ENCODE data around the gene PKIB.

Gene PKIB

DNA sequence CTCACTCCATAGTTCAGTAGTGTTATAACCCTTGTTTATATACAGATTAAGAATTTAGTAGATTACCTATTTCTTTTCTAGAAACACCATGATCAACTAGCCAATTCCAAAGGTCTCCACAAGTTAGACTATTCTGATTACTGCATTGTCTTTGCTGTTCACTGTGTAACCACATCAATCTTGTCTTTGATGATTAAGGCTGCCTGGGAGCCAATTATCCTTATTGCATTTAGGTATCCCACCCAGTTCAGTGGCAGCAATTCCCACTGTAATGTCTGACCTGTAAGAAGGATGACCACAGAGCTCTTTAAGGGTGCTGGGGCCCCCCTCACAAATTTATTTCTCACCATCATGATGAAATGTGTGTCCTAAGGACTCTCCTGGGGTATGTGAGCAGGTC is 40.2 kb downstream of the PKIB start:
- TF ChIP-seq, protein P1, sequence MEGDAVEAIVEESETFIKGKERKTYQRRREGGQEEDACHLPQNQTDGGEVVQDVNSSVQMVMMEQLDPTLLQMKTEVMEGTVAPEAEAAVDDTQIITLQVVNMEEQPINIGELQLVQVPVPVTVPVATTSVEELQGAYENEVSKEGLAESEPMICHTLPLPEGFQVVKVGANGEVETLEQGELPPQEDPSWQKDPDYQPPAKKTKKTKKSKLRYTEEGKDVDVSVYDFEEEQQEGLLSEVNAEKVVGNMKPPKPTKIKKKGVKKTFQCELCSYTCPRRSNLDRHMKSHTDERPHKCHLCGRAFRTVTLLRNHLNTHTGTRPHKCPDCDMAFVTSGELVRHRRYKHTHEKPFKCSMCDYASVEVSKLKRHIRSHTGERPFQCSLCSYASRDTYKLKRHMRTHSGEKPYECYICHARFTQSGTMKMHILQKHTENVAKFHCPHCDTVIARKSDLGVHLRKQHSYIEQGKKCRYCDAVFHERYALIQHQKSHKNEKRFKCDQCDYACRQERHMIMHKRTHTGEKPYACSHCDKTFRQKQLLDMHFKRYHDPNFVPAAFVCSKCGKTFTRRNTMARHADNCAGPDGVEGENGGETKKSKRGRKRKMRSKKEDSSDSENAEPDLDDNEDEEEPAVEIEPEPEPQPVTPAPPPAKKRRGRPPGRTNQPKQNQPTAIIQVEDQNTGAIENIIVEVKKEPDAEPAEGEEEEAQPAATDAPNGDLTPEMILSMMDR (conservative IDR thresholded peaks at IDR 0.05; ENCODE audit: low read length), result no peak
- H3K4me3 ChIP-seq (ENCODE audit: low read length), result no peak overlapping the region

DNA sequence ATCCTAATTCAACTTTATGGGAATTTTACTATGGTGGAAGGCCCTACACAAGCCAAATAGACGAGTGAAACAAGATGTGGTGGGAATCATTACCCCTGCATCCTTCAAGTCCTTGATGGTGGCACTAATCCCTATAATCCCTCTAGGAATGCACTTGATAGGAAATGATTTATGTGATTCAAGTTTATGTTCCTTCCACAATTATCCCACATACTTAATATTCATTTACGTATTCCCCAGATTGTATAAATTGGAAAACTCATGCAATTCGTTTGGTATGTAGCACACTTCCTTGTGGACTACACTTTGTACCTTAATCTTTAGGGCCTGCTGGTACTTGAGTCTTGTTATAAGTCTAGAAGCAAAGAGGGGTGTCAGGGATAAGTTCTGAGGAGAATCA is 40.8 kb downstream of the PKIB start:
- no peak for DNase-seq (ENCODE audit: low read depth)
- H3K4me3 ChIP-seq (ENCODE audit: low read length), result no peak overlapping the region
- TF ChIP-seq, protein P1 (conservative IDR thresholded peaks at IDR 0.05; ENCODE audit: low read length), result no peak

More for the DNA sequence above, 40.2 kb downstream of the PKIB start:
- DNase-seq (ENCODE audit: low read depth), result no peak

DNA sequence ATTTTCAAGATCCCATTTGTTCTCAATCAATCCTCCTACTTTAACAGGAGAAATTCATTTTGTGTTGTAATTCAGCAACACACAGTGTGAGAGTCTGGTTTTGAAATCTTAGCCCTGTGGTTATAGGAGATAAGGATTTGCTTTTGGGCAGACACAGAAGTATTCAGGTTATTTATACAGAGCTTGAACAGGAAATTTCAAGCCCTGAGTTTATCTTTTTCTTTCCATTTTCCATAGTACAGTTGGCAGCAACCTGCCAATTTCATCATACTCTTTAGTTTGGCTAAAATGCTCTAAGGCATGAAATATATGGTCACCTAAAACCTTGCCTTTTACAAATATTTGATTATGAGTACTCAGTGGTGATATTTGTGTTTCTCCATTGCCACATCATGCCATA is 41.4 kb downstream of the PKIB start:
- H3K4me3 ChIP-seq (ENCODE audit: low read length), result no peak overlapping the region
- DNase-seq (ENCODE audit: low read depth), result no peak
- TF ChIP-seq, protein P1 (conservative IDR thresholded peaks at IDR 0.05; ENCODE audit: low read length), result no peak

DNA sequence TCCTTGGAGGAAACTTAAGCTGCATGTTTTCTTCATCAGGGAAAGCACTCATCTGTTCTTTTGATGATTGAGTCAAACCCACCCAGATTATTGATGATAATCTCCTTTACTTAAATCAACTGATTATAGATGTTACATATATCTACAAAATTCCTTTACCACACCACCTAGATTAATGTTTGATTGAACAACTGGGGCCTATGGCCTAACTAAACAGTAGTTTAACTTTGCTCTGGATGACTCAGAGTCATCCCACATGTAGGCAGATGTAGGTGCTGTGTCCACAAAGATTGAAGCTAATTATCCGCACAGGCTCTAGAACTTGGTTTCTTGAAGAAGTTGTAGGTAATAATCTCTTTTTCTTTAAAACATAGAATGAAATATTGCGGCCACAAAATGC is 42.2 kb downstream of the PKIB start:
- DNase-seq (ENCODE audit: low read depth), result no peak
- TF ChIP-seq, protein P1 (conservative IDR thresholded peaks at IDR 0.05; ENCODE audit: low read length), result no peak
- H3K4me3 ChIP-seq (ENCODE audit: low read length), result no peak overlapping the region

DNA sequence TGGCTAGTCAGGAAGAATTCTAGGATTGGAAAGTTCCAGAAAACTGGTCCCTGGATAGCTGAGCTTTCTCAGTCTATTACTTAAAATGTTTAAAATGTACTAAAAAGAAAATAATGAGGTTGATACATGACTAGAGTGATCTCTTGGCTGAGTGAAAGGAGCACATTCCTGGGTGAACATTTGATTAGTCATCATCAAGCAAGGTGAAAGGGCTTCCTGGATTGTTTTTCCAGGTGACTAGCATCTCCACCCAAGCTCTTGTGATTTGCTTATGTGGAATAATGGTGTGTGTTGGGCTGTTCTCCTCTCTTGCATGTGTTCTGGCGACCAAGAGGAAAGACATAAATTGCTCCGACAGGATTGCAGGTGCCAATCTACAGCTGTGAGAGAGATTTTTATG is 42.9 kb downstream of the PKIB start:
- DNase-seq (ENCODE audit: low read depth), result no peak
- TF ChIP-seq, protein P1 (conservative IDR thresholded peaks at IDR 0.05; ENCODE audit: low read length), result no peak

DNA sequence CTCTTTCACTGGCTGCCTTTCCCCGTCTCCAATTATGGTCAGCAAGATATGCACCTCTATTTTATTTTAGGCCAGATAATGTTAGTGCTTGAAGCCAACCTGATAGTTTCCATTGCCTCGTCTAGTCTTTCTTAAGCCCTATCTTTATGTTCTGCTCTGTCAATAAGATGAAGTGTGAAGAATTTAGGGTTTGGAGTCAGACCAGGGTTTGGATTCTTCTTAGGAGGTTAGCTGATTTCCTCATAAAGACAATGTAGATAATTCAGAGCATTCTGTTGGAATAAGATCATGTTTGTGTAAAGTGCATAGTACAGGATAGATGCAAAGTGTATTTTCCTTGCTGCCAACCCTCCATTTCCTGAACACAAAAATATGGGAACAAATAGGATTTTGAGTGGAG is 43.8 kb downstream of the PKIB start:
- H3K4me3 ChIP-seq (ENCODE audit: low read length), result no peak overlapping the region
- DNase-seq (ENCODE audit: low read depth), result no peak
- TF ChIP-seq, protein P1 (conservative IDR thresholded peaks at IDR 0.05; ENCODE audit: low read length), result no peak

More for the DNA sequence above, 42.9 kb downstream of the PKIB start:
- no peak overlapping the region for H3K4me3 ChIP-seq (ENCODE audit: low read length)

DNA sequence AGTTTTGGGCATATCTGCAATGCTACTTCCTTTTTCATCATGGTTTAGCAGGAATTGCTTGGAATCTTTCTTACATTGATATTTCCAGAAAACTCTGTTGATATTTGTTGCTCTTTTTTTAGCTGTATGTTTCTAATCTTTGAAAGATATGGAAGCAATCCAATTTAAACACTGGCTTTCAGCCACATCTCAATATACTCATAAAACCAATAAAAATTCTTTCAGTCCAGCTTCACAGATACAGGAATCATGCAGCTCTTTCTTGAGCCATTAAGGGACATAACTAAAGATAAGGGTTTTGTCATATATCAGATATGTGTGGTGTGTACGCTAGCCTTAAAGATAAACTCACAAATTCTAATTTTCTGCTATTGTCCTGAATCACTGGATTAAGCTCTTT is 47.4 kb downstream of the PKIB start:
- H3K4me3 ChIP-seq (ENCODE audit: low read length), result no peak overlapping the region
- no peak for DNase-seq (ENCODE audit: low read depth)
- TF ChIP-seq, protein P1 (conservative IDR thresholded peaks at IDR 0.05; ENCODE audit: low read length), result no peak

Measured in AG10803 (cell line).